ENCODE results near the gene KRTAP10-8. TPM values are rescaled to one million over a fixed set of nuclear protein-coding genes. Genes with fewer than 3 reads are reported as not detected.
"Not testable (repeated sequence)": the region's sequence is repeated elsewhere in the genome, so short reads cannot be mapped to it uniquely, and the experiment has no call there.

KRTAP10-8 gene
- polyA plus RNA-seq, 4 donors = not detected

DNA sequence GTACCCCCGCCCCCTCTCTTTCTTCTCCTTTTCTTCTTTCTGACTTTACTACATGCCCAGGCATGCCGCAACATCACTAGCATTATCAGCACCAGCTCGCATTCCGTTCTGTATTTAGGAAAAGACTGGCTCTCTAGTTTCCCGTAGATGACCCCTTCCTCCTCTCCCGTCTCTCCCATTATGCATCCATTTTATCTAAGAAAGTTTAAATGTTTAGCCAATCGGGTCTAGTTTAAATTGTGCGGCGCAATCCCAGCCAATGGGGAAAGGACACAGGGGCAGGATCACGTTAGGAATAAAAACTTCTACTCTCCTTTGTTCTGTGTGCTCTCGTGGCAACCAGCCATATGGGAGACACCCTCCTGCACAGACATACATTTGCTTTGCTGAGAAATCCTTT, 13.8 kb upstream of the KRTAP10-8 start:
- DNase-seq (ENCODE audit: low read depth in 4 of 4, low spot score in 3 of 4) = no peak

DNA sequence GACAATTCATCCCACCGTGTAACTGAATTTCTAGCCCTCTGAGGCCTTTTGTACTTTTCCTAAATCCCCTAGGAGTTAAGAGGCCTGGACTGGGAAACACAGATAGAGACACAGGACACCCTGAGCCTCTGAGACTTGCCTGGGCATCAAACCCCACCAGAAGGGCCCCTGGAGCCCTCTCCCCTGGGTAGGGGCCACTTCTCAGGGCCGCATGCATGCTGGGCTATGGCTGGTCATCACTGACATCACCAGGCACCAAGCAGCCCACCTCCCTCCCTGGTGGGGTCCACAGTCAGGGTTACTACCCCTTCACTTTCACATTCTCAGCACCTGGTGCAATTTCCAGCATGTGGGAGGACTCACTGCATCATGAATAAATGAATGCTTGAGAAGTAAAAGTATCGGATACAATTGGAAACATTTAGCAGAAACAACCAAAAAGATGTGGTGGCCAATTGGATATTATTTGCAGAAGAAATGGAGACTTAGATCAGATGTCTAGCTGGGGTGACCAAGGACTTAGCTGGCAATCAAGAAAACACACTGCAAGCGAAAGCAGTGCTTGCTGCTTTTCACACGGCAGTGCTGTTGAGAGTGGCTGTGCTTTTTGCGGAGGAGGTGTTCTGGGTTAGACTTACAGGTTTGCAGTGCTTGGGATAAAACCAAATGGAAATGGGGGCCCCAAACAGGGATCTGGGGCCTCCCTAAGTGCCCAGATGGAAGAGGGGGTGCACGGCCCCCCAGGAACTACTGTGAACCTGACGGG, 12.4 kb upstream of the KRTAP10-8 start:
- no peak for DNase-seq (ENCODE audit: low read depth in 4 of 4, low spot score in 3 of 4)

DNA sequence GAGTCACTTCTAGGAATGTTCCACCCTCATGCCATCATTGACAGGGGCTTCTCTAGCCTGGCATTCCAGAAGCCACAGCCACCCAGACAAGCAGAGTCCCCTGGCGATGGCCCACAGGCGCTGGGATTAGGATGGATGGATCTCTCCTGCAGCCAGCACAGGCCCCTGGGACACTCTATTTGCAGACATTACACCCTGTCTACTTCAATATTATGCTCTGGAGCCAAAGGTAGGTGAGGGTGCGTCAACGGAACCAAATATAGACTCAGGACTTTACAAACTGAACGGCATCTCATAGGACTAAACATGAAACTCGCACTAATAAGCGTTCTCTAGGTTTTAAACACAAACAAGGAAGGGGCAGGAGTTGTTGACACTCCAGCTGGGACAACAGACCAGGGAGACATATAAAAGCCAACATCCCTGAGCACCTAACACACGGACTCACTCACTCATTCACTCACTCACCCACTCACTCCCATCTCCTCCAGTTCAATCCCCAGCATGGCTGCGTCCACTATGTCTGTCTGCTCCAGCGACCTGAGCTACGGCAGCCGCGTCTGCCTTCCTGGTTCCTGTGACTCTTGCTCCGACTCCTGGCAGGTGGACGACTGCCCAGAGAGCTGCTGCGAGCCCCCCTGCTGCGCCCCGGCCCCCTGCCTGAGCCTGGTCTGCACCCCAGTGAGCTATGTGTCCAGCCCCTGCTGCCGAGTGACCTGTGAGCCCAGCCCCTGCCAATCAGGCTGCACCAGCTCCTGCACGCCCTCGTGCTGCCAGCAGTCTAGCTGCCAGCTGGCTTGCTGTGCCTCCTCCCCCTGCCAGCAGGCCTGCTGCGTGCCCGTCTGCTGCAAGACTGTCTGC, 11.5 kb upstream of the KRTAP10-8 start, which contains the start of gene KRTAP10-7:
TSS of gene KRTAP10-7 (plus strand) at position 480 of the 861 bp plus-strand sequence. CDS start at position 505, 25 bp downstream.
- not testable (repeated sequence) for DNase-seq (ENCODE audit: low read depth in 4 of 4, low spot score in 3 of 4)

DNA sequence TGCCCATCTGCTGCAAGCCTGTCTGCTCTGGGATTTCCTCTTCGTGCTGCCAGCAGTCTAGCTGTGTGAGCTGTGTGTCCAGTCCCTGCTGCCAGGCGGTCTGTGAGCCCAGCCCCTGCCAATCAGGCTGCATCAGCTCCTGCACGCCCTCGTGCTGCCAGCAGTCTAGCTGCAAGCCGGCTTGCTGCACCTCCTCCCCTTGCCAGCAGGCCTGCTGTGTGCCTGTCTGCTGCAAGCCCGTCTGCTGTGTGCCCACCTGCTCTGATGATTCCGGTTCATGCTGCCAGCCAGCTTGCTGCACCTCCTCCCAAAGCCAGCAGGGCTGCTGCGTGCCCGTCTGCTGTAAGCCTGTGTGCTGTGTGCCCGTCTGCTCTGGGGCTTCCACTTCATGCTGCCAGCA, 10.8 kb upstream of the KRTAP10-8 start:
- DNase-seq (ENCODE audit: low read depth in 4 of 4, low spot score in 3 of 4) = not testable (repeated sequence)

DNA sequence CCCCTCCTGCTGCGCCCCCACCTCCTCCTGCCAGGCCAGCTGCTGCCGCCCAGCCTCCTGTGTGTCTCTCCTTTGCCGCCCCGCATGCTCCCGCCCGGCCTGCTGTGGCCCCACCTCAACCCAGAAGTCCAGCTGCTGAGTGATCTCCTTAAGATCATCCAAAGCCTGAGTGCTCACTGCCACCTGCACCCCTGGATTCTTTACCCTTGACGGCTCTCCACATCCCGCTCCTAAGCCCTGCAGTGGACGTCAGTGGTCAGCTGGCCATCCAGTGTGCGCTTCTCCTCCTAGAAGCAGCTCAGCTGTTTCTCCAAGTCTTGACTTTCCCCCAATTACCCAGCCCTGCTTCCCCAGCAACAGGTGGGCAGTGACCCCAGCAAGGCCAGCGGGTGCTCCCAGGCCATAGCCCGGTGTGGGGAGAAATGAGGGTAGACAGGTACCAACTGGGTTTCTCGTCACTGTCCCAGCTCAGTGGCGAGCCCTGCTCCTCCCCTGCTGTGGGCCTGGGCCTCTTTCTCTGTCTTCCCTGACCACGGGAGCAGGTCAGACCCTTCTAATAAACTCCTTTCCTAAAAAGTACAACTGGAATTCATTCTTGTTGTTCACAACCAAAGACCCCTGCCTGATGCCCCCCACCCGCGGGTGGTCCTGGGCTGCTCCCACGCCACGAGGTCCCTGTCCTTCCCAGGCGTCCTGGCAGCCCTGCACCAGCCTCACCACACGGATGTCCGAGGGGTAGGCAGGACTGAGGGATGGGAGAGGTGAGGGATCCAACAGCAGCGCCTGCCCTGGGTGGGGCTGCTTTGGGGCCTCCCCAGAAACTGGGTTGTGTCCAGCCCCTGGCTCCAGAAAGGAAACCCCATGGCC, 10.1 kb upstream of the KRTAP10-8 start:
- DNase-seq (ENCODE audit: low read depth in 4 of 4, low spot score in 3 of 4) = no peak

DNA sequence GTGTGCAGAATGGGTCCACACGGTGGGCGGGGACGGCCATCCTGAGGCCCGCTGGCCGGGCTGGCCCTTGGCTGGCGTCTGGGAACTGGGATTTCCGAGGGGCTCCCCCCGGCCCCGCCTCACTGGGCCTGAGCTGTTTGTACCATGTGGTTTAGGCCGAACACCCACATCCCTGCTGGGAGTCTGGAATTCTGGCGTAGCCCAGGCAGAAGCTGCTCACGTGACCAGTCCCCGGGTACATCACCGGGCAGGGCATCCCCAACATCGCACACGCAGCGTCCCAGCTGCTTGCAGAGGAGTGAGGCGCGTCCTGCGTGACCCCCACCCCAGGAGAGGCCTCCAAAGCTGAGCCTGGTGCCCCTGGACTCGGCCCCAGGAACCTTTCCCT, 9.4 kb upstream of the KRTAP10-8 start:
- DNase-seq (ENCODE audit: low read depth in 4 of 4, low spot score in 3 of 4) = no peak

DNA sequence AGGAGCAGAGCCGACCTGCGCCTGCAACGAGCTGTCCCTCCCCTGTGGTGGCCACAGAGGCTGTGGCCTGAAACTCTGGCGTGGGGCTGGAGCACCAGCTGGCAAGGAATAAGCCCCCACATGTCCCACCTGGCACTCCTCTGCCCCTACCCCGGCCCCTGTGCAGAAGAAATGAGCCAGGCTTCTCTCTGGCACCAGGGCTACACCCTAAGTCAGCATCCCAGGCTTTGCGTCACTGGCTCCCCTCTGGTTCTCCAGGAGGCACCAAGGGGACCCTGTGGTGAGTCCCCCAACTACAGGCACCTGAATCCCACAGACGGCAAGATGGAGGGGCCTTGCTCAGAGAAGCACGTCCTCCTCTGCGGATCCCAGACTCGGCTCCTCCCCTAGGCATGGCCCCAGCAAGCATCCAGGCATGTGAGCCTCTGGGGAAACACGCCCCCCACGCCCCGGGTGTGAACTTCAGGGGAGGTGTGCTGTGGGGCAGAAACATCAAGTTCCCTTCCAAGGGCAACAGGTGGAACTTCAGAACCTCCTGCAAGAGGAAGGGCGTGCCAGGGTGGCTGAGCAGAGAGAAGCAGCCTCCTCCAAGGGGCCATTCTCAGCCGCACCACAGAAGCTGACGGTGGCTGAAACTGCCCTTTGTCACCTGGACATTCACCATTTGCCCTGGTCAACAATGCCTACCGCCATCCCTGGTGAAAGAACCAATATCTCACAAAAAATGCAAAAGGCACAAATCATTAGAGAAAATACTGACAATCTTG, 8.6 kb upstream of the KRTAP10-8 start:
- no peak for DNase-seq (ENCODE audit: low read depth in 4 of 4, low spot score in 3 of 4)

- no peak for DNase-seq (ENCODE audit: low read depth in 4 of 4, low spot score in 3 of 4)
These were observed 8.0 kb upstream of the KRTAP10-8 start for GRCh38 chr21:44603911-44604310.

GRCh38 chr21:44606495-44606894, 5.4 kb upstream of the KRTAP10-8 start:
- no peak for DNase-seq (ENCODE audit: low read depth in 4 of 4, low spot score in 3 of 4)

GRCh38 chr21:44609193-44609592, 2.7 kb upstream of the KRTAP10-8 start:
- no peak for DNase-seq (ENCODE audit: low read depth in 4 of 4, low spot score in 3 of 4)

GRCh38 chr21:44610157-44610843, 1.6 kb upstream of the KRTAP10-8 start:
- DNase-seq (ENCODE audit: low read depth in 4 of 4, low spot score in 3 of 4) = not testable (repeated sequence)

GRCh38 chr21:44611551-44611950, 328 bp upstream of the KRTAP10-8 start:
- no peak for DNase-seq (ENCODE audit: low read depth in 4 of 4, low spot score in 3 of 4)

- DNase-seq (ENCODE audit: low read depth in 4 of 4, low spot score in 3 of 4) = no peak
These were observed 870 bp downstream of the KRTAP10-8 start for GRCh38 chr21:44612669-44613229.

DNA sequence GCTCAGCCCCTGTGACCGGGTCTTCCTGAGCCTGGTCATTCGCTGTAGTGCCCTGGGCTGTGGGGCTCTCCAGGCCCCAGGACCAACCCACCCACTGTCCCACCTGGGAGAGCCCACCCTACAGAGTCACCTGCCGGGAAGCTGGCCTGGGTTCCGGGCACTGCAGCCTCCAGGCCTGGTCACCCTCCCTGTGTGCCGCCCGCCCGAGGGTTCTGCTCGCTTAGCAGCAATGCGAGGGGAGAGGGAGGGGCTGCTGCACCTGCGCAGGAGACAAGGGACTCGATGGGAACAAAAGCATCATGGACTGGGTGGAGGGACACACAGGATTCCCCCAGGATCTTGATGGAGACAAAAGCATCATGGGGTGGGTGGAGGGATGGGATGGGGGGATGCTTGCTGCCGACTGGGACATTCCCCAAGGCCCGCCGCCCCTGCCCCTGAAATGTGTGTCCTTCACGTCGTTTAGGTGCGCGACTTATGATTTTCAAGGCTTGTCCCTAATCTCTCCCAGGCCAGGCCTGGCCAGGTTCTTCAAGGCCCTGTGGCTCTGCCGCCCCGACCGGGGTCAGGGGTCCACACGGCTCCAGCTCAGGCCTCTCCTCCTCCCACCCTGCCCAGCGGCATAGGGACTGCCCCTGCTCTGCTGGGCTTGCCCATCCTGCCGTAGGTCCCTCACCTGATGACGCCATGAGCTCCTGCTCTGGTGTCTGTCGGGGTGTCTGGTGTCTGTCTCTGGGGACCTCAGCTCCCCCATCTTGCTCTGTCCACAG, 1.7 kb downstream of the KRTAP10-8 start:
- no peak for DNase-seq (ENCODE audit: low read depth in 4 of 4, low spot score in 3 of 4)

- no peak for DNase-seq (ENCODE audit: low read depth in 4 of 4, low spot score in 3 of 4)
These were observed 2.3 kb downstream of the KRTAP10-8 start for GRCh38 chr21:44614161-44614631.

DNA sequence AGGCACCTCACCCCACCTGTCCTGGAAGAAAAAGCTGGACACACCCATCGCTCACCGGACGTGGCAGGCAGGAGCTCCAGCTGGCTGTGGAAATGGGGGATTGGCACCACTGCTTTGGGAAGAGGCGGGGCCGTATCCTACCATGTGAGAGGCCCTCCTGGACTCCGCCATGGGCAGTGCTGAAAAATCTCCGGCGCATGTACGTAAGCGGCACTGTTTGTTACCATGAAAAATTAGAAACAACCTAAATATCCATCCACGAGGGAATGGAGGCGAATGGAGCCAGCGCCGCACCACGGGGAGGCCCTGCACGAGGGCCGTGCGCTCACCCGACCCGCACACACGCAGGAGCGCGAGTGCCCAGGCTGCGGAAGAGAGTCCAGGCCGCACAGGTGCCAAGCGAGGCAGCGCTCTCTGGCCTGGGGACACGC, 3.1 kb downstream of the KRTAP10-8 start:
- DNase-seq (ENCODE audit: low read depth in 4 of 4, low spot score in 3 of 4) = no peak

- DNase-seq (ENCODE audit: low read depth in 4 of 4, low spot score in 3 of 4) = no peak
These were observed 3.6 kb downstream of the KRTAP10-8 start for GRCh38 chr21:44615466-44615865.

DNA sequence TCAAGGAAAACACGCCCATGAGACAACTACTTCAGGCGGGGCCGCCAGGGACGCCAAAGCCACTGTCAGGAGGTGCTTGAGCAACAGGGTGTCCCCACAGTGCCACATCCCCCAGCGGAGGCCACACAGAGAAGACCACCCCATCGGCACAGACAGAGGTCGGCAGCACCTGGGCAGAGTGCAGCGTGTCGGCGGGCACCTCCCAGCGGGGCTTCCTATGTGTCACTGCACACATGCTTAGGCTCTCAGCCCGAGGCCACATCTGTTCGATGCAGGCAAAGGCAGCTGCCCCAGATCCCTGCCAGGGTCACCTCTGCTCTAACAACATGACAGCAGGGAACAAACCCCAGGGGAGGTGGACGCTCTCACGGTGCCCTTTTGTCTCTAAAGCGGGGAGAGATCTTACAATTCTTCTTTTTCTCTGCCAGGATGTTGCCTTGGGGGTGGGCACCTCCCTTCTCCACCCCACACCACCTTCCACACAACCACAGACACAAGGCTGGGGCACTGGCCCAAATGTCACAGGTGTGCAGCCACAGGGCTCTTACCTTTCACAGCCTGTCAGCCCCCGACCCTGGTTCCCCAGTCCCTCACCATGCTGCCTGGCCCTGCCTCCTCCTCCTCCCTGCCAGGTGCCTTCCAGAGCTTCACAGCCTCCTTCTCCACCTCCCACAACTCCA, 4.2 kb downstream of the KRTAP10-8 start:
- no peak for DNase-seq (ENCODE audit: low read depth in 4 of 4, low spot score in 3 of 4)
